Esophagus (tissue), 2 donors: ENCODE data around the gene POTED. TPM values are rescaled to one million over a fixed set of nuclear protein-coding genes. Genes with fewer than 3 reads are reported as not detected.
"Not testable (repeated sequence)": the region's sequence is repeated elsewhere in the genome, so short reads cannot be mapped to it uniquely, and the experiment has no call there.

ENCODE experiments used
- H3K27ac ChIP-seq, 2 donors: one replicate each; pipeline ENCODE4 v1.5.1; 2013; ENCODE audit warnings: low read depth in 2 of 2, mild to moderate bottlenecking in 2 of 2, inconsistent platforms in 1 of 2, low read length in 1 of 2, moderate library complexity in 1 of 2
- H3K27me3 ChIP-seq, 2 donors: one replicate each; pipeline ENCODE4 v1.6.1; 2013; ENCODE audit warnings: low read length in 2 of 2, control low read depth in 1 of 2, mild to moderate bottlenecking in 1 of 2; ENCODE audit not compliant: insufficient read depth in 2 of 2, control insufficient read depth in 1 of 2
- H3K36me3 ChIP-seq, 2 donors: one replicate each; pipeline ENCODE4 v1.6.1; 2013; ENCODE audit warnings: low read length in 1 of 2; ENCODE audit not compliant: control insufficient read depth in 2 of 2, insufficient read depth in 2 of 2
- H3K4me1 ChIP-seq, 2 donors: one replicate each; pipeline ENCODE4 v1.6.1; 2013; ENCODE audit warnings: low read length in 1 of 2; ENCODE audit not compliant: control insufficient read depth in 2 of 2, insufficient read depth in 2 of 2
- H3K4me3 ChIP-seq, 2 donors: one replicate each; pipeline ENCODE4 v1.5.1; 2013; ENCODE audit warnings: low read length in 2 of 2, mild to moderate bottlenecking in 2 of 2, low read depth in 1 of 2, moderate library complexity in 1 of 2
- H3K9me3 ChIP-seq, 2 donors: one replicate each; pipeline ENCODE4 v1.6.1; 2013; ENCODE audit warnings: mild to moderate bottlenecking in 2 of 2, low read depth in 1 of 2, low read length in 1 of 2, moderate library complexity in 1 of 2; ENCODE audit not compliant: control insufficient read depth in 2 of 2, insufficient read depth in 1 of 2
- WGBS, 2 donors: extraction: QIAGEN DNeasy Blood & Tissue Kit; methylation state at CpG; one replicate each; pipeline ENCODE4 v1.1.7; 2013; 5-methylcytosine and 5-hydroxymethylcytosine counted together
- polyA plus RNA-seq, 2 donors: library from polyadenylated mRNA; stranded (reverse); fragments of 200-250 nt; gene quantifications; one replicate each; pipeline ENCODE4 v1.2.3, GENCODE V29; 2013
- donor health status: healthy with polysubstance abuse.
- donor health status: Bipolar disorder and iron deficiency.

POTED gene
- polyA plus RNA-seq = not detected

- 87 to 92% methylated on average over 7 to 33 of the region's 42 CpGs for WGBS, 2 donors
- H3K4me3 ChIP-seq, H3K27ac ChIP-seq: not testable (repeated sequence)
Observed at GRCh38 chr21:13609477-13609876, at the start of gene POTED. POTED (plus strand) TSS chr21:13609777; CDS start chr21:13610229, 452 bp downstream.

GRCh38 chr21:13650101-13650500, 40.5 kb downstream of the POTED start:
- H3K4me3 ChIP-seq, H3K36me3 ChIP-seq, H3K27me3 ChIP-seq, H3K9me3 ChIP-seq, H3K4me1 ChIP-seq, H3K27ac ChIP-seq: not testable (repeated sequence)
- WGBS, 2 donors = 71 to 88% methylated on average over 1 to 3 of the region's 5 CpGs

More at GRCh38 chr21:13609477-13609876, at the start of gene POTED:
- not testable (repeated sequence) for H3K4me1 ChIP-seq, H3K36me3 ChIP-seq, H3K27me3 ChIP-seq, H3K9me3 ChIP-seq

- 82 to 86% methylated on average over 6 of the region's 6 CpGs for WGBS, 2 donors
- H3K9me3 ChIP-seq = not testable (repeated sequence)
Observed at GRCh38 chr21:13651746-13652145, 42.2 kb downstream of the POTED start.

More at GRCh38 chr21:13651746-13652145, 42.2 kb downstream of the POTED start:
- not testable (repeated sequence) for H3K27ac ChIP-seq, H3K36me3 ChIP-seq, H3K27me3 ChIP-seq, H3K4me3 ChIP-seq, H3K4me1 ChIP-seq
